Measurements from ENCODE around the gene CDK5.

CDK5 gene

GRCh38 chr7:151057506-151057988 lies at the start of gene CDK5:
Gene CDK5, minus strand, starts transcription at chr7:151057897. Its CDS starts 49 bp downstream, at chr7:151057848.
- Histone ChIP-seq H3K27ac (ENCODE audit: low read depth, low read length) (peak within 1 kb of the TSS; percentile 91), H3K9me3 (ENCODE audit: control insufficient read depth, insufficient read depth, low read length) (no peaks in the 10 kb centered on the region), H3K27me3 (ENCODE audit: control insufficient read depth, insufficient read depth, low read length) (peaks cover 8% of the 10 kb centered on the region), H3K9ac (ENCODE audit: low read depth, low read length) (no peak within 1 kb of the TSS; the same call in 1 of the 2 replicates), H3K4me1 (ENCODE audit: control insufficient read depth, insufficient read depth, low read length) (peaks cover 40% of the 10 kb centered on the region), H3K36me3 (ENCODE audit: control insufficient read depth, insufficient read depth, low read length) (no peaks in the 10 kb centered on the region), H3K4me3 (ENCODE audit: low read depth, low read length) (peak within 1 kb of the TSS; percentile 86)

- Histone ChIP-seq H3K4me1 (ENCODE audit: control insufficient read depth, insufficient read depth, low read length) (peaks cover 20% of the 10 kb centered on the region), H3K27me3 (ENCODE audit: control insufficient read depth, insufficient read depth, low read length) (no peaks in the 10 kb centered on the region), H3K27ac (ENCODE audit: low read depth, low read length) (peak overlapping the region; percentile 72), H3K36me3 (ENCODE audit: control insufficient read depth, insufficient read depth, low read length) (no peaks in the 10 kb centered on the region), H3K9me3 (ENCODE audit: control insufficient read depth, insufficient read depth, low read length) (no peaks in the 10 kb centered on the region), H3K4me3 (ENCODE audit: low read depth, low read length) (peak overlapping the region; percentile 32), H3K9ac (ENCODE audit: low read depth, low read length) (0 out of 2 replicates have a peak overlapping the region, but pooled peaks have one; percentile 24)
These were observed 46.9 kb upstream of the CDK5 start for GRCh38 chr7:151104411-151105235.

DNA sequence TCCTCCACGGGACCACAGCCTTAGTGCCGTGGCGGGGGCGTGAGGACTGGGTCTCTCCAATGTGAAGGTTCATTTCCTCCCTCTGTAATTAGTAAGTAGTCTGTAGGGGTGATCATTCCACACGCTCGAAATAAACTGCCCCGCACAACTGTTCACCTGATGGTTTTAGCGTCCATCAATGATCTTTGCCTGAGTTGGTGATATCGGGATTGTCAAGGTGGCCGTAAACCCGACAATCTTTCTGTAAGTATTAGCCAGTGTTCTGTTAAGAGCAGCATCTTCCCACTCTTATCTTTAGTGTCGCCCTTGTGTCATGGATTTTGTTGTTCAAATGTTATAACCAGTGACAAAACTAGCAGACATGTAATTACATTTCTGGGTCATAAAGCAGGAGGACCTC lies 46.3 kb upstream of the CDK5 start:
- H3K9ac ChIP-seq (ENCODE audit: low read depth, low read length) = 0 out of 2 replicates have a peak overlapping the region, but pooled peaks have one; percentile 24
- H3K9me3 ChIP-seq (ENCODE audit: control insufficient read depth, insufficient read depth, low read length) = no peaks in the 10 kb centered on the region
- peaks cover 20% of the 10 kb centered on the region for H3K4me1 ChIP-seq (ENCODE audit: control insufficient read depth, insufficient read depth, low read length)
- H3K36me3 ChIP-seq (ENCODE audit: control insufficient read depth, insufficient read depth, low read length) = no peaks in the 10 kb centered on the region
- H3K27ac ChIP-seq (ENCODE audit: low read depth, low read length) = peak overlapping the region; percentile 72
- H3K27me3 ChIP-seq (ENCODE audit: control insufficient read depth, insufficient read depth, low read length) = no peaks in the 10 kb centered on the region
- peak overlapping the region; percentile 32; the same call in 1 of the 2 replicates for H3K4me3 ChIP-seq (ENCODE audit: low read depth, low read length)

- H3K4me3 ChIP-seq (ENCODE audit: low read depth, low read length) = no peak overlapping the region
- H3K27me3 ChIP-seq (ENCODE audit: control insufficient read depth, insufficient read depth, low read length) = no peaks in the 10 kb centered on the region
- H3K9me3 ChIP-seq (ENCODE audit: control insufficient read depth, insufficient read depth, low read length) = no peaks in the 10 kb centered on the region
- no peak overlapping the region for H3K27ac ChIP-seq (ENCODE audit: low read depth, low read length)
- H3K36me3 ChIP-seq (ENCODE audit: control insufficient read depth, insufficient read depth, low read length) = no peaks in the 10 kb centered on the region
- peaks cover 20% of the 10 kb centered on the region for H3K4me1 ChIP-seq (ENCODE audit: control insufficient read depth, insufficient read depth, low read length)
- H3K9ac ChIP-seq (ENCODE audit: low read depth, low read length) = no peak overlapping the region
These were observed 45.3 kb upstream of the CDK5 start for GRCh38 chr7:151102991-151103390.

- Histone ChIP-seq H3K27ac (ENCODE audit: low read depth, low read length) (no peak overlapping the region), H3K27me3 (ENCODE audit: control insufficient read depth, insufficient read depth, low read length) (no peaks in the 10 kb centered on the region), H3K4me1 (ENCODE audit: control insufficient read depth, insufficient read depth, low read length) (peaks cover 20% of the 10 kb centered on the region), H3K36me3 (ENCODE audit: control insufficient read depth, insufficient read depth, low read length) (no peaks in the 10 kb centered on the region), H3K9me3 (ENCODE audit: control insufficient read depth, insufficient read depth, low read length) (no peaks in the 10 kb centered on the region), H3K9ac (ENCODE audit: low read depth, low read length) (no peak overlapping the region), H3K4me3 (ENCODE audit: low read depth, low read length) (no peak overlapping the region)
These were observed 44.1 kb upstream of the CDK5 start for GRCh38 chr7:151101621-151102396.

- Histone ChIP-seq H3K27ac (ENCODE audit: low read depth, low read length) (no peak overlapping the region), H3K36me3 (ENCODE audit: control insufficient read depth, insufficient read depth, low read length) (0 out of 2 replicates have a peak, but pooled peaks cover 3% of the 10 kb centered on the region), H3K9ac (ENCODE audit: low read depth, low read length) (no peak overlapping the region), H3K27me3 (ENCODE audit: control insufficient read depth, insufficient read depth, low read length) (no peaks in the 10 kb centered on the region), H3K4me3 (ENCODE audit: low read depth, low read length) (no peak overlapping the region), H3K4me1 (ENCODE audit: control insufficient read depth, insufficient read depth, low read length) (peaks cover 20% of the 10 kb centered on the region), H3K9me3 (ENCODE audit: control insufficient read depth, insufficient read depth, low read length) (no peaks in the 10 kb centered on the region)
These were observed 43.2 kb upstream of the CDK5 start for GRCh38 chr7:151100921-151101320.

GRCh38 chr7:151099486-151100211 lies 42.0 kb upstream of the CDK5 start:
- H3K27me3 ChIP-seq (ENCODE audit: control insufficient read depth, insufficient read depth, low read length) = no peaks in the 10 kb centered on the region
- no peak overlapping the region for H3K27ac ChIP-seq (ENCODE audit: low read depth, low read length)
- H3K9me3 ChIP-seq (ENCODE audit: control insufficient read depth, insufficient read depth, low read length) = no peaks in the 10 kb centered on the region
- H3K9ac ChIP-seq (ENCODE audit: low read depth, low read length) = no peak overlapping the region
- H3K36me3 ChIP-seq (ENCODE audit: control insufficient read depth, insufficient read depth, low read length) = 0 out of 2 replicates have a peak, but pooled peaks cover 3% of the 10 kb centered on the region
- peaks cover 15% of the 10 kb centered on the region for H3K4me1 ChIP-seq (ENCODE audit: control insufficient read depth, insufficient read depth, low read length)
- H3K4me3 ChIP-seq (ENCODE audit: low read depth, low read length) = no peak overlapping the region

DNA sequence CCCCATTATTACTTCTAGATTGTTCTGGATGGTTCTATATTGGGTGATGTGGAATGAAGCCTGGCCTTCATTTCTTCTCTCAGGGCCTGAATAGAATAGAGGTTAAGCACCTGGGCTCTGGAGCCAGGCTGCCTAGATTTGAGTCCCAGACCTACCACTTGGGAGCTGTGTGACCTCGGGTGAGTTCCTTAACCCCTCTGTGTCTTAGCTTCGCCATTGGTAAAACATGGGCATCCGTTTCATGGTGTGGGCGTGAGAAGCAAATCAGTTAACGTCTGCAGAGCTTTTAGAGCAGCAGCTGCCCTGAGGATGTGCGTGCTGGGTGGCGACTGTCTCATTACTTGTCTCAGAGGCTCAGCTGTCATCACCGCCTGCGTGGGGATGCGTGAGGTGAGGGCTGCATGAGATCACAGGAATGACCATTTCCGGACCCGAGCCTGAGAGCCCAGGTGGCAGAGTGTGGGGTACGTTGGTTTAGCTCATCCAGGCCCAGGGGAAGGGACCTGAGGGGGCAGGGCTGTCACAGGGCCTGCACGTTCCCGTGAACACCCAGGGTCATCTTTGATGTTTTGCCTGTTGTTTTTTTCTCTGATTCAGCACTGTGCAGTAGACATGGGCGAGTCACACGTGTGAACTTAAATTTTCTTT lies 38.3 kb upstream of the CDK5 start:
- Histone ChIP-seq H3K27ac (ENCODE audit: low read depth, low read length) (no peak overlapping the region), H3K36me3 (ENCODE audit: control insufficient read depth, insufficient read depth, low read length) (0 out of 2 replicates have a peak, but pooled peaks cover 5% of the 10 kb centered on the region)

GRCh38 chr7:151095123-151095797 lies 37.6 kb upstream of the CDK5 start:
- 0 out of 2 replicates have a peak, but pooled peaks cover 2% of the 10 kb centered on the region for H3K4me1 ChIP-seq (ENCODE audit: control insufficient read depth, insufficient read depth, low read length)
- no peak overlapping the region for H3K9ac ChIP-seq (ENCODE audit: low read depth, low read length)
- H3K27me3 ChIP-seq (ENCODE audit: control insufficient read depth, insufficient read depth, low read length) = no peaks in the 10 kb centered on the region
- H3K27ac ChIP-seq (ENCODE audit: low read depth, low read length) = no peak overlapping the region
- 0 out of 2 replicates have a peak, but pooled peaks cover 5% of the 10 kb centered on the region for H3K36me3 ChIP-seq (ENCODE audit: control insufficient read depth, insufficient read depth, low read length)
- no peak overlapping the region for H3K4me3 ChIP-seq (ENCODE audit: low read depth, low read length)
- H3K9me3 ChIP-seq (ENCODE audit: control insufficient read depth, insufficient read depth, low read length) = no peaks in the 10 kb centered on the region

More for the DNA sequence above, 38.3 kb upstream of the CDK5 start:
- Histone ChIP-seq H3K9me3 (ENCODE audit: control insufficient read depth, insufficient read depth, low read length) (no peaks in the 10 kb centered on the region), H3K4me1 (ENCODE audit: control insufficient read depth, insufficient read depth, low read length) (0 out of 2 replicates have a peak, but pooled peaks cover 2% of the 10 kb centered on the region), H3K9ac (ENCODE audit: low read depth, low read length) (no peak overlapping the region), H3K4me3 (ENCODE audit: low read depth, low read length) (no peak overlapping the region), H3K27me3 (ENCODE audit: control insufficient read depth, insufficient read depth, low read length) (no peaks in the 10 kb centered on the region)
